ENCODE results near the gene LRRIQ3.
"Not testable (repeated sequence)": the region's sequence is repeated elsewhere in the genome, so short reads cannot be mapped to it uniquely, and the experiment has no call there.

- TF ChIP-seq CTCF, POLR2AphosphoS5 (IDR thresholded peaks at IDR 0.05): not testable (repeated sequence)
Measured at GRCh38 chr1:74174423-74174822, 23.6 kb downstream of the LRRIQ3 start.
